ENCODE results near the gene INTS12. TPM values are rescaled to one million over a fixed set of nuclear protein-coding genes. Genes with fewer than 3 reads are reported as not detected.

Gene INTS12
- total and polyA plus RNA-seq, 10 of the 15 experiments (the other 5 are each of a cell fraction or from before 2014, with no cell fraction given): 24.2 to 52.4 (median 37.3) TPM

GRCh38 chr4:105645440-105645839 lies 63.0 kb downstream of the INTS12 start:
- Histone ChIP-seq H3K36me3 (ENCODE audit: control insufficient read depth in 2 of 2, insufficient read depth in 2 of 2, low read length in 1 of 2) (no peaks in the 10 kb centered on the region), H2AFZ (ENCODE audit: control insufficient read depth, low read depth, low read length) (no peak overlapping the region), H3K4me3 (no peak overlapping the region), H4K20me1 (ENCODE audit: control insufficient read depth, insufficient read depth) (no peaks in the 10 kb centered on the region), H3K79me2 (ENCODE audit: control insufficient read depth, insufficient read depth, low read length) (no peaks in the 10 kb centered on the region), H3K27me3 (replicated peaks in 1 of 2; ENCODE audit: control insufficient read depth in 2 of 2, insufficient read depth in 2 of 2, low read length in 1 of 2) (no peaks in the 10 kb centered on the region), H3K9me3 (replicated peaks; ENCODE audit: control insufficient read depth, insufficient read depth, low read length) (no peaks in the 10 kb centered on the region), H3K9ac (ENCODE audit: control insufficient read depth, insufficient read depth, low read length) (no peak overlapping the region), H3K27ac (ENCODE audit: control insufficient read depth, insufficient read depth) (no peak overlapping the region), H3K4me1 (ENCODE audit: control insufficient read depth, insufficient read depth, low read length) (no peaks in the 10 kb centered on the region), H3K4me2 (ENCODE audit: control insufficient read depth, insufficient read depth) (no peak overlapping the region)
- ChIA-PET SMC1A (ENCODE audit: uncharacterized antibody, unreplicated experiment) (interaction anchor here (0.8 to 1.6 kb wide), 5 partner anchors 9 to 125 kb away, joined by 3 to 4 read pairs (median 3); no protein-coding TSS in a partner anchor), CTCF (interaction anchor here (1.0 kb wide), 1 partner anchor 22 kb away, joined by 3 read pairs; no protein-coding TSS in a partner anchor), POLR2A (no interaction called here), RAD21 (ENCODE audit: unreplicated experiment) (interaction anchor here (0.9 to 1.2 kb wide), 2 partner anchors 13 to 149 kb away, joined by 3 read pairs; no protein-coding TSS in a partner anchor)
- no TSS peak for BruUV-seq (replicated peaks)
- TF ChIP-seq POLR2AphosphoS2 (IDR thresholded peaks at IDR 0.05; ENCODE audit: low read depth, low read length): no peak
- TF ChIP-seq JUND (IDR thresholded peaks at IDR 0.05; ENCODE audit: low read depth, low read length): no peak
- no peak for TF ChIP-seq NBN (IDR thresholded peaks at IDR 0.05)
- TF ChIP-seq NFYA (IDR thresholded peaks at IDR 0.05; ENCODE audit: borderline replicate concordance, low read depth, low read length): no peak
- no peak for TF ChIP-seq KAT2A (conservative IDR thresholded peaks at IDR 0.05; ENCODE audit: control insufficient read depth, low read depth, low read length)
- no peak for TF ChIP-seq SREBF1 (IDR thresholded peaks at IDR 0.05; ENCODE audit: low read length)
- no peak for TF ChIP-seq ATF3 (IDR thresholded peaks at IDR 0.05; ENCODE audit: borderline replicate concordance, extremely low read depth, low read depth, low read length)
- no peak for TF ChIP-seq RCOR1 (conservative IDR thresholded peaks at IDR 0.05; ENCODE audit: low read depth, low read length)
- TF ChIP-seq SMARCA5 (IDR thresholded peaks at IDR 0.05): no peak
- TF ChIP-seq FOS (IDR thresholded peaks at IDR 0.05; ENCODE audit: borderline replicate concordance, extremely low read depth, insufficient read length): no peak
- intact Hi-C loops (cut with micrococcal nuclease; ENCODE audit: unreplicated experiment): no loop called here
- FAIRE-seq (no peak), DNase-seq (ENCODE audit: low read depth, low spot score) (no peak), ATAC-seq (no peak)
- WGBS (ENCODE audit: insufficient coverage, insufficient replicate concordance, low lambda C conversion rate, missing lambda C conversion rate): 23% methylated on average over 1 of the region's 1 CpG
- in situ Hi-C loops (cut with MboI): no loop called here
